HG02763 (cell line): ENCODE data around the gene CDK6.

Experiments used
- ATAC-seq: cut with Tn5 transposase; IDR thresholded peaks from one replicate; pipeline ENCODE4 v1.9.1; 2021; ENCODE audit warnings: mild to moderate bottlenecking, moderate library complexity; ENCODE audit not compliant: unreplicated experiment

The CDK6 gene

DNA sequence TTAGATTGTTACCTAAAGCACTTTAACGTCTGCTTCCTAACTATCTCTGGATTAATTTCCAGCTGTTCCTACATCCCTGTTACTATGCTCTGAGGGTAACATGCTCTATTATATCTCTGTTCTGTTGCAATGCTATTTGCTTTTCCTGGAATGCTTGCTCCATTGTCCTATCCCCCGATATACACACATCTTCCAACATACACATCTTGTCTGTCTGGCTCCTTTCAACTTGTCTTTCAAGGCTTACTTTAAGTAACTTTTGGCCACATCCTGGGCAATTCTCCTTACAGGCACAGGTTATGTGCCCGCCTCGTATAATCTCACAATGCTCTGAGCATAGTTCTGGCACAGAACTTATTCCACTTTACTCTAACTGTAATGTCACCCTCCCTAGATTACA, 96.2 kb downstream of the CDK6 start:
- no peak for ATAC-seq

DNA sequence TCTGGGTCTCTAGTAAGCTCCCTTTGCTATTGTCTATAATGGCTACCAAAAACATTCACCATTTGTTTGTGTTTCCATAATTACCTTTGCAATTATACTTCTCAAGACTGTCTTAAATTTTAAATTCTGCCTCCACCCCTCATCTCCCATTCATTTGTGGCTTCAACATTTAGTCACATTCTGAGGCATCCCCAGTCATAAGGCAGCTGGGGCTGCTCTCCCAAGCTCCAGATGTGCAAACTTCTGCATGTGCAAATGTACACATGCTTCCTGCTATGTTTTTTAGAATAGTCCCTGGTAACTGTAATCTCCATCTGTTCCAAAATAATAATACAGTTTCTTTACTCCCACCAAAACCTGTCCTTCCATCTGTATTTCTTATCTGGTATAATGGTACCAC, 97.3 kb downstream of the CDK6 start:
- no peak for ATAC-seq

DNA sequence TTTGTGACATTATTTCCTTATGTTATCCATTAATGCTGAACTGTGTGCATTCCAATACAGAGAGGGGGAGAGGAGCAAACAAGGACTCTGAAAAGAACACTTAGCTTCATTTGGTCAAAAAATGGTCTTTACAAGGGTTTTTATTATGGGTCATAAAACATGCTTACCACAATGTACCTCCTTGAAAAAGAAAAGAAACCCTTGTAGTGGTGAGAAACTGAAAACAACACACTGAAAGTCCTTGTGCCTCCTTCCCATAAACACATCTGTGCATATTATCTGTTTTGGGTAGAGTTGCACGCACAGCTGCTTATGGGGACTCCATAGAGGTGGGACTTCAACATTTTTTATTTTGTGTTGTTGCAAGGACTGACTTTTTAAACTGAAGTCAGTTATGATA, 98.7 kb downstream of the CDK6 start:
- ATAC-seq = peak; percentile 84

GRCh38 chr7:92736870-92737269, 99.5 kb downstream of the CDK6 start:
- ATAC-seq = no peak

DNA sequence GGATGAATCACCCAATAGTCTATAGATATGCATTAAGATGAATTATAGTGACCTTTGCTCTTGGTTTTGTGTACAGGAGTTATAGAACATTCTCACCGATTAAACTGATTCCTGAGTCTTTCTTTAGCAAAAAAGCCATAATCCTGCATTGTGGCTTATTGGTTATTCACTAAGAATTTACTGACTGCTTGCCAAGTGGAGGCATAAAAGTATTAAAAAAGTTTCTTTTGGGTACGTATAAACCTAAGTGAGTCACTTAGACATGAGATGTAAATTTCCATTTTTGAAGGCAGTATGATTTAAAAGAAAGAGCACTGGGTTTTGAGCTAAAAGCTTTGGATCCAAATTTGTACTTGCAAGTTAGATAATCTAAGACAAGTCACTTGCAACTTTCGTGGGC, 100.7 kb downstream of the CDK6 start:
- ATAC-seq = no peak

DNA sequence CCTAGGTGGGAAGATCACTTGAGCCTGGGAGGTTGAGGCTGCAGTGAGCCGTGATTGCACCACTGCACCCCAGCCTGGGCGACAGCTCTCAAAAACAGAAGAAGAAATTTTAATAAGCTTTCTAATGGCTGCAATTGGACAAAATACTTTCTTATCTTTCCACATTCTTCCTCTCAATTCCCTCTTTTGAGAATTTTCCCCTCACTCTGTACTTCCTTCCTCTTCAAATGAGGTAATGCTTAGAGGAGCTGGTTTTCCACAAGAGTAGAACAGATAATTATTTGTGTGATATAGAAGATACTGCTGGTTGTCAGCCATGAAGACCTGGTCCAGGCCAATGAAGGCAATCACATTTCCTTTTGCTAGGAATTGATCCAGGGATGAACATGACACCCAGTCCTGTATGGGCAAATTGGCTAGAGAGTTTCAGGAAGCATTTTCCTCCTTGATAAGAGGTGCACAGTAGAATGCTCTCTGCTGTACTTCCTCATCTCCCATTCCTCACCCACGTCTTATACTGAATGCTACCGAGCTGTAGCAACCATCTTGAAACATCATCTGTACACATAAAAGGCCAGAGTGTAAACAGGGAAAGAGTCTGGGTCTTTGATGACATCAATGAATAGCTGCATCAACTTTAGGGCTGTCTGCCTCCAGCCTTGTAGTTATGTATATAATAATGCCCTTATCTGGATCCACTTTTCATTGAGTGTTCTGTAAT, 103.9 kb downstream of the CDK6 start:
- ATAC-seq = no peak

GRCh38 chr7:92731335-92732063, 104.9 kb downstream of the CDK6 start:
- ATAC-seq = no peak

DNA sequence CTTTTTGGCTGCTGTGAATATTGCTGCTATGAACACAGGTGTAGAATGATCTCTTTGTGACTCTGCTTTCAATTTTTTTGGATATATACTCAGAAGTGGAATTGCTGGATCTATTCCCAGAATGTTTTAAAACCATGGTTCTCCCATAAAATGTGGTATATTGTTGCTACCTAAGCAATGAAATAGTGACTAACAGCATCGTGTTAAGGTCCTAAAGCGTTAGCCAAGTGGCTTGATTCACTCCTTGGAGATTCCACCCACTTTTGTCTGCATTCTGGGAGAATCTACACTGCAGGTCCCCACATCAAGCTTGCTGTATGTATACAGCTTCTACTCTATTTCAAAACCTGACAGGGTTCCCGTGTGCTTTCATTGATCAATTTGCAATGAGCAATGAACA, 105.6 kb downstream of the CDK6 start:
- no peak for ATAC-seq

DNA sequence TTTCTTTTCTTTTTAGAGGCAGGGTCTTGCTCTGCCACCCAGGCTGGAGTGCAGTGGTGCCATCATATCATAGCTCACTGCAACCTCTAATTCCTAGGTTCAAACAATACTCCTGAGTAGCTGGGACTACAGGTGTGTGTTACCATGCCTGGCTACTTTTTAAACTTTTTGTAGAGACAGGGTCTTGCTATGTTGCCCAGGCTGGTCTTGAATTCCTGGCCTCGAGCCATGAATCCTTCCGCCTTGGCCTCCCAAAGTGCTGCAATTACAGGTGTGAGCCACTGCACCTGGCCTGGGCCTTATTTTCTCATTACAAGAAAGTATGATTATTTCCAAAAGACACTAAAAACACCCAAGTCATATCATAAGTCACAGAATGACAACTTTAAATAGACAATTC, 106.6 kb downstream of the CDK6 start:
- ATAC-seq = no peak

- no peak for ATAC-seq
Observed at GRCh38 chr7:92729172-92729571, 107.2 kb downstream of the CDK6 start.

DNA sequence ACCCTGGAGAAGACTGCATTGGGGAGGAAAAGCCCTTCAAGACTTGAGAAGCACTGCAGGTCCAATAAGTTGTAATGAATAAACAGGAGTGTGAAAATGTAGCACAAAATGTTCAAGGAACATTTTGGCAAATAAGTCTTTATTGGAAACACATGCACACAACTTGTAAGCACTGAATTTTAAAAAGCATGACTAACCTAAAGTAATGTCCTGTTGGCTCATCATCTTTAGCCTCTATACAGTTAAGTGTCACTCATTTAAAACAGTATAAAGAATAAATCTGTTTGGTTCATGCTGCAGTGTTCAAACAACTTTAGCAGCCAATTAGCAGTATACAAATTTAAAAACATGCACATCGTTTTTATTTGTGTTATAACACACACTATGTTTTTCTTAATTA, 108.6 kb downstream of the CDK6 start:
- no peak for ATAC-seq

DNA sequence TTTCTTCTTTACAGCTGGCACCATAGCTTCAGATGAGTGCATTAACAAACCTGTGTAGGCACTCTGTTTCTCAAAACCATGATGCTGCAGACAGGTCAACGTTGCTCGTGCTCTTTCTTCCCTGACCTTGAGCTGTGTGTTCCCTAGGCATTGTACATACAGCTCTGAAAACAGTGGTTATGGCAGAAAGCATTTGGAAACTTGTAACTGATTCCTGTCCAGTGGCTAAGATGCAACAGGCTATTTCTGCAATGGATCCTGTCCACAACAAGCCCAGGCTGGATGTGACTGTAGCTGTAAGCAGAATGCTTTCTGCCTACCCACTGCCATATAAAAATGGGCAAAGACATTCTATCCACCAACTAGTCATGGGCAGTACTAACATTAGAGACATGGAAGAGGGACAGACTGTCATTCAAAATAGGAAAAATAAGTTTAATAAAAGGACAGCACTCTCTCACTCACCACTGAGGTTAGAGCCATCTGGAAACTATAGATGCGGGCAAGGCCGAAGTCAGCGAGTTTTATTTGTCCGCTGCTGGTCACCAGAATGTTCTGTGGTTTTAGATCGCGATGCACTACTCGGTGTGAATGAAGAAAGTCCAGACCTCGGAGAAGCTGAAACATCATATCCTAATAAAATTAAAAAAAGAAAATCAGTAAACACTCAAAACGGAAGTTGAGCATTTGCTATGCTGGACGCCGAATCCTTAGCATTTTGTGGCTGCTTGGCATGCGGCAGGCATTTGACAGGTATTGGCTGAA, 111.0 kb downstream of the CDK6 start:
- no peak for ATAC-seq

DNA sequence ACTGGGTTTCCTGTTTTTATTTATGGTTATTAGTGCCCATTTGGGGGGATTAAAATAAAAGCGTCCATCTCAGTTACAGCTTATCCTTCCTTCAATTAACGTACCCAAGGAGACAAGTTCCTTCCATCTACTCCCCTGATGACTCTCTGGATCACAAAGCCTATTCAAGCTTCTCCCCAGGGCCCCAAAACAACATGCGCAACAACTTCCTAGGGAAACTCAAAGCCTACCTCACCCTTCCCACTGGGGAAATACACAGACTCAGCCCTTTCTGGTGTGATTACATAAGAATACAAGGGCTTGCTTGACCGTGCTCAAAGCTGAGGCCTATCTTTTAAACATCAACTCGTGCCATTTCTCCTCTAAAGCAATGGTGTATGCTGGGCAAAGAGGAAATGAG, 112.4 kb downstream of the CDK6 start:
- no peak for ATAC-seq

- no peak for ATAC-seq
Observed at GRCh38 chr7:92723205-92723604, 113.2 kb downstream of the CDK6 start.

GRCh38 chr7:92722541-92722940, 113.8 kb downstream of the CDK6 start:
- no peak for ATAC-seq

DNA sequence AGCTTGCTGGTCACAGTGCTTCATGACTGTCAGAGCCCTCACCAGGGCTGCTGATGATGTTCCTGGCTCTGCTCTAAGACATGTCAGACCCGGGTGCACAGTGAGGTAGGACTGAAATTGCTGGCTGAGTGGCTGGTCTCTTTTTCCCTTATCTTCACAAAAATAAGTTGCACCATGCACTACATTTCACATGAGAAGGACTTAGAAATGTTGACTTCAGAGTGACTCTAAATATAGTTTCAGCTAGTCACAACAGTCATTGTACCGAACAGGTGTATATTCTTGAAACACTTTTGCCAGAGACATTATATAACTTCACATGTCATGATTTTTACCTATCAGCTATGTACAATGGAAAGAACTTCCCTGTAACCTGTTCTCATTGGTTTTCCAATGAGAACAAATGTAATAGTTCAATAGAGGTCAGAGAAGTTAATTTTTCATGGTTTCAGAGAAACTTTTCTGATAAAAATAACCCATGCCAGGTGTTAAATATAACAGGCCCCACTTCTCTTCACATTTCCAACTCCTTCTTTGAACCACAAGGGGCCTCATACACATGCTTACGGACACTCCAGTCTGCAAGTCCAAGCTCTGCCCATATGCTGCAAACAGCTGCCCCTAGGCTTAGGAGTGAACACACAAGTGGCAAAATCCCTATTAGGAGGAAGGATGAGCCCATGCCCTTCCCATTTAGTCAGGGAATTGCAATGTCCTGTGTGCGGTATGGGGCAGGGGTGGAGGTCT, 115.6 kb downstream of the CDK6 start:
- ATAC-seq = peak; percentile 55

DNA sequence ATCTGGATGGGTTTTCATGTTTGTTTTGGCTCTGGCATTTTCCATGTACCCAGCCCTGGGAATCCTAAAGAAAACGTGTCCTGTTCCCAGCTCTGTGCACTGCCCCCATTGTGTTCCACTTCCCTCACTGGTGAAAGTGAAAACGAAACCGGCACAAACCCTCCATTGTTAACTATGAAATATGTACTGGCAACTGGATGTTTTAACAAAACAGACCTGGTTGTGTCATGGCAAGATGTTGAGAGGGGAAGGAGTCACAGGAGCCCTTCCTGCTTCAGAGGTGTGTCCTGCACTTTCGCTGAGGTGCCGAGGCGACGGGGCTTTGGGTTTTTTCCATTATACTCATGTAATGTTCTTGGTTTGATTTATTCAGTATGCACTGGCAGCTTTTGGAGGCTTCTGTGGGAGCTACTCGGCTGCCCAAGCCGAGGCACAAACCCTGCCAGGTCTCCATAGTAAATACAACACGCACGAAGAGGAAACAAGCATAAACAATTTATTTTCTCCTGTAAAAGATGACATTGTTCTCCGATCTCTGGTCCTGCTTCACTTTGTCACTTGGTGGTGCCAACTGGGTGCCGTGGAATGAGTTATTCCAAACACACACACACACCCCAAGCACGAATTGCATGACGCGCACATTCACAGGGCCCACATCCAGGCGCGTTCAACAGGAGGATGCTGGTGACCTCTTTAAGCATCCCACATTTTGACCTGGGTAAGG, 118.2 kb downstream of the CDK6 start:
- ATAC-seq = peak; percentile 52

DNA sequence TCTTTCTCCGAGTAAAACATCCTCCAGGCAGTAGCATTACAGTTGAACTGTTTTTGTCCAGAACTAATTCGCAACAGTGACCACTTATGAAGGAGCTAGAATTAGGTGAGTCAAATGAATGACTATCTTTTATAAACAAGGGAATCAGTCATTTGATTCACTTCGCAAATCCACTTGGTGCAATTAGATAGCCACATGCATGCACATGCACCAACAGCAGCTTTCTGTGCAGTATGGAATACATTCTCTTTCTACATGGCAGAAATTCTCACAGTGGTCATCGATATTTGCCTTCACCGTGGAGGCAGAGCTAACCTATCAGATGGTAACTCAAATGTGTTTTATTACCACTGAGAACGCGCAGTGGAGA, 118.8 kb downstream of the CDK6 start:
- no peak for ATAC-seq

DNA sequence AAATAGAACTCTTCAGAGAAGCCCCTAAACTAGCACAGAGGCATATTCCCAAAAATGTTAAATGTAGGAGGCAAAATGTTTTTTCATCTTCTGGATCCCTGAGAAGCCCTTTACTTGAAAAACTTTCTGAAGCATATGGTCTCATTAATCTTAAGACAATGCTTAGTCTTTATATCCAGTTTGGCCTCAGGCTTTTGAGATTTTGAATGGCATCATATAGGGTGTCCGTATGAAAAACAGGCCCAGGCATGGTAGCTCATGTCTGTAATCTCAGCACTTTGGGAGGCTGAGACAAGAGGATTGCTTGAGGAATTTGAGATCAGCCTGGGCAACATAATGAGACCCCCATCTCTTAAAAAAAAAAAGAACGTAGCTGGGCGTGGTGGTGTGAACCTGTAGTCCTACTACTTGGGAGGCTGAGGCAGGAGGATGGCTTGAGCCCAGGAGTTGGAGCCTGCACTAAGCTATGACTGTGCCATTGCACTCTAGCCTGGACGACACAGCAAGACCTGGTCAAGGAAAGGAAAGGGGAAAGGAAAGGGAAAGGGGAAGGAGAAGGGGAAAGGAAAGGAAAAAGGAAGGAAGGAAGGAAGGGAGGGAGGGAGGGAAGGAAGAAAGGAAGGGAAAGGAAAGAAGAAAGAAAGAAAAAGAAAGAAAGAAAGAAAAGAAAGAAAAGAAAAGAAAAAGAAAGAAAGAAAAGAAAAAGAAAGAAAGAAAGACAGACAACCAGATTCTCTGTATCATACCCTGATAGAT, 119.4 kb downstream of the CDK6 start:
- no peak for ATAC-seq

DNA sequence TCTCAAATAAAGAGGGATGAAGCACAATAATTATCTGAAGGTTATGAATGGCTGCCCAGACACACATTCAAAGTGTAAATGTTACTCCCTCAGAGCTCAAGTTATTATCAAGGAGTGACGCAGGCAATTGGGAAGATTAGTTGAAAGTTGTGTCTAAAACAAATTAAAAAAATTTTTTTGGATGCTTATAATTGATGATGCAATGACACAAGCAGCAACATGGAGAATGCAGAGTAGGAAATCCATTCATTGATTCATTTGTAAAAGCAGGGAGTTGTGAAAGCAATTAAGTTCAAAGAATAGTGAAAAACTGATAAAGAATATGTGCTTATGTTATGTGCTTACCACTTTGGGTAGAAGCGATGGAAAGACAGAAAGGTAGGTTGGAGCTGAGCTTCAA, 120.4 kb downstream of the CDK6 start:
- no peak for ATAC-seq
